Measurements from ENCODE around the gene HSD3B2.

Gene HSD3B2

GRCh38 chr1:119442756-119443155 lies 27.8 kb downstream of the HSD3B2 start:
- no peaks in the 10 kb centered on the region for H3K9me3 ChIP-seq
- no peak overlapping the region for H3K27ac ChIP-seq
- peaks cover 11% of the 10 kb centered on the region for H3K27me3 ChIP-seq
- no peak overlapping the region for H3K4me3 ChIP-seq (ENCODE audit: low read depth in 1 of 2, low read length in 1 of 2)
- H3K4me1 ChIP-seq (ENCODE audit: control insufficient read depth in 1 of 2, insufficient read depth in 1 of 2, low read depth in 1 of 2, low read length in 1 of 2), result no peaks in the 10 kb centered on the region
- H3K36me3 ChIP-seq, result no peaks in the 10 kb centered on the region
- TF ChIP-seq CTCF (IDR thresholded peaks at IDR 0.05), result no peak

- Histone ChIP-seq H3K4me3 (ENCODE audit: low read depth in 1 of 2, low read length in 1 of 2) (no peak overlapping the region), H3K4me1 (ENCODE audit: control insufficient read depth in 1 of 2, insufficient read depth in 1 of 2, low read depth in 1 of 2, low read length in 1 of 2) (no peaks in the 10 kb centered on the region), H3K36me3 (no peaks in the 10 kb centered on the region), H3K9me3 (no peaks in the 10 kb centered on the region), H3K27me3 (peaks cover 3% of the 10 kb centered on the region), H3K27ac (no peak overlapping the region)
- no peak for TF ChIP-seq CTCF (IDR thresholded peaks at IDR 0.05)
These were observed 31.4 kb downstream of the HSD3B2 start for GRCh38 chr1:119446321-119446720.

- Histone ChIP-seq H3K4me3 (ENCODE audit: low read depth in 1 of 2, low read length in 1 of 2) (no peak overlapping the region), H3K36me3 (no peaks in the 10 kb centered on the region), H3K27me3 (no peaks in the 10 kb centered on the region), H3K4me1 (ENCODE audit: control insufficient read depth in 1 of 2, insufficient read depth in 1 of 2, low read depth in 1 of 2, low read length in 1 of 2) (no peaks in the 10 kb centered on the region), H3K9me3 (no peaks in the 10 kb centered on the region), H3K27ac (no peak overlapping the region)
- no peak for TF ChIP-seq CTCF (IDR thresholded peaks at IDR 0.05)
These were observed 32.6 kb downstream of the HSD3B2 start for GRCh38 chr1:119447344-119448126.

- H3K4me3 ChIP-seq (ENCODE audit: low read depth in 1 of 2, low read length in 1 of 2), result no peak overlapping the region
- H3K27ac ChIP-seq, result no peak overlapping the region
- no peak for TF ChIP-seq CTCF (IDR thresholded peaks at IDR 0.05)
- H3K4me1 ChIP-seq (ENCODE audit: control insufficient read depth in 1 of 2, insufficient read depth in 1 of 2, low read depth in 1 of 2, low read length in 1 of 2), result no peaks in the 10 kb centered on the region
- H3K9me3 ChIP-seq, result no peaks in the 10 kb centered on the region
- H3K27me3 ChIP-seq, result no peaks in the 10 kb centered on the region
- no peaks in the 10 kb centered on the region for H3K36me3 ChIP-seq
These were observed 33.2 kb downstream of the HSD3B2 start for GRCh38 chr1:119448127-119448511.

GRCh38 chr1:119449971-119450370 lies 35.0 kb downstream of the HSD3B2 start:
- Histone ChIP-seq H3K27me3 (no peaks in the 10 kb centered on the region), H3K9me3 (no peaks in the 10 kb centered on the region), H3K4me3 (ENCODE audit: low read depth in 1 of 2, low read length in 1 of 2) (no peak overlapping the region), H3K4me1 (ENCODE audit: control insufficient read depth in 1 of 2, insufficient read depth in 1 of 2, low read depth in 1 of 2, low read length in 1 of 2) (no peaks in the 10 kb centered on the region), H3K27ac (no peak overlapping the region), H3K36me3 (no peaks in the 10 kb centered on the region)
- no peak for TF ChIP-seq CTCF (IDR thresholded peaks at IDR 0.05)

Data from neutrophil (primary cell).